CD4-positive, alpha-beta T cell (primary cell): ENCODE results near the gene NASP. TPM values are rescaled to one million over a fixed set of nuclear protein-coding genes. Genes with fewer than 3 reads are reported as not detected.

Source experiments
- ATAC-seq: fragments of 200-7000 bp; cut with Tn5 transposase; one replicate; pipeline ENCODE4 v1.10.0; 2022; ENCODE audit warnings: mild to moderate bottlenecking; ENCODE audit not compliant: poor library complexity
- CTCF ChIA-PET: fragments of 350-600 bp; sonication (Branson Sonifier 250); formaldehyde crosslinking; loops from one replicate; lab custom pipeline; 2021; ENCODE audit warnings: antibody characterized with exemption, inconsistent platforms; lab: Charles Lee
- POLR2A ChIA-PET: fragments of 350-600 bp; sonication (Branson Sonifier 250); formaldehyde crosslinking; loops from one replicate; lab custom pipeline; 2021; ENCODE audit warnings: antibody characterized with exemption, inconsistent platforms; lab: Charles Lee
- DNase-seq, 14 experiments: peaks; one replicate each; pipeline ENCODE4 v3.0.0-alpha.2; 2013 to 2020; ENCODE audit warnings: mixed read lengths in 2 of 14
- H3K27ac ChIP-seq, 2 donors: one replicate each; pipeline versions ENCODE4 v1.5.1 to v1.7.0; 2013; ENCODE audit warnings: low read length in 2 of 2, low read depth in 1 of 2, mild to moderate bottlenecking in 1 of 2
- H3K27me3 ChIP-seq, 2 experiments: 1 replicate in 1 of 2; 2 replicates in 1 of 2; pipeline versions ENCODE4 v1.6.1 to v1.7.0; 2013; ENCODE audit warnings: low read length in 2 of 2, control low read depth in 1 of 2, mild to moderate bottlenecking in 1 of 2, moderate library complexity in 1 of 2; ENCODE audit not compliant: insufficient read depth in 2 of 2, control insufficient read depth in 1 of 2
- H3K36me3 ChIP-seq: one replicate; pipeline ENCODE4 v1.6.1; 2013; ENCODE audit warnings: low read length, control low read depth; ENCODE audit not compliant: insufficient read depth
- H3K4me1 ChIP-seq: one replicate; pipeline ENCODE4 v1.6.1; 2013; ENCODE audit warnings: low read length, control low read depth; ENCODE audit not compliant: insufficient read depth
- H3K4me3 ChIP-seq: one replicate; pipeline ENCODE4 v1.5.1; 2013; ENCODE audit warnings: mild to moderate bottlenecking, low read length, moderate library complexity
- H3K9me3 ChIP-seq, 2 experiments: 1 replicate in 1 of 2; 2 replicates in 1 of 2; pipeline versions ENCODE4 v1.6.1 to v1.7.0; 2013; ENCODE audit warnings: low read length in 2 of 2, mild to moderate bottlenecking in 2 of 2, control low read depth in 1 of 2, moderate library complexity in 1 of 2; ENCODE audit not compliant: control insufficient read depth in 1 of 2, insufficient read depth in 1 of 2
- H3K27ac Mint-ChIP-seq: one replicate; pipeline ENCODE4 v1.8.0; 2020; ENCODE audit warnings: mixed read lengths
- H3K27me3 Mint-ChIP-seq: one replicate; pipeline ENCODE4 v1.8.0; 2021; ENCODE audit warnings: mixed read lengths
- H3K36me3 Mint-ChIP-seq: one replicate; pipeline ENCODE4 v1.8.0; 2021; ENCODE audit warnings: low read depth, mixed read lengths
- H3K4me1 Mint-ChIP-seq: one replicate; pipeline ENCODE4 v1.8.0; 2021; ENCODE audit warnings: low read depth, mixed read lengths
- H3K4me3 Mint-ChIP-seq: one replicate; pipeline ENCODE4 v1.8.0; 2020; ENCODE audit warnings: mild to moderate bottlenecking, mixed read lengths
- H3K9me3 Mint-ChIP-seq: one replicate; pipeline ENCODE4 v1.8.0; 2020; ENCODE audit warnings: mixed read lengths
- intact Hi-C, 2 experiments: fragments of 100-400 bp; cut with DNase I in 1 of 2; cut with micrococcal nuclease in 1 of 2; formaldehyde crosslinking; loops; one replicate each; pipeline versions ENCODE4 v1.15.1 to v1.9.0; 2023 to 2025; cut with DNase I, micrococcal nuclease
- total RNA-seq, 174 experiments: library from RNA in 2 of 174; stranded (reverse) in 2 of 174; gene quantifications; one replicate each; pipeline ENCODE4 v1.2.3 and lab custom pipeline; 2021 to 2026
- TF ChIP-seq, protein P1 (sequence below): fragments of 200-600 bp; IDR thresholded peaks from one replicate; pipeline ENCODE4 v1.8.0; 2022; ENCODE audit warnings: antibody characterized with exemption, mild to moderate bottlenecking

Gene NASP
- total RNA-seq, 2 experiments from 2014 or later = 110 to 112 TPM

DNA sequence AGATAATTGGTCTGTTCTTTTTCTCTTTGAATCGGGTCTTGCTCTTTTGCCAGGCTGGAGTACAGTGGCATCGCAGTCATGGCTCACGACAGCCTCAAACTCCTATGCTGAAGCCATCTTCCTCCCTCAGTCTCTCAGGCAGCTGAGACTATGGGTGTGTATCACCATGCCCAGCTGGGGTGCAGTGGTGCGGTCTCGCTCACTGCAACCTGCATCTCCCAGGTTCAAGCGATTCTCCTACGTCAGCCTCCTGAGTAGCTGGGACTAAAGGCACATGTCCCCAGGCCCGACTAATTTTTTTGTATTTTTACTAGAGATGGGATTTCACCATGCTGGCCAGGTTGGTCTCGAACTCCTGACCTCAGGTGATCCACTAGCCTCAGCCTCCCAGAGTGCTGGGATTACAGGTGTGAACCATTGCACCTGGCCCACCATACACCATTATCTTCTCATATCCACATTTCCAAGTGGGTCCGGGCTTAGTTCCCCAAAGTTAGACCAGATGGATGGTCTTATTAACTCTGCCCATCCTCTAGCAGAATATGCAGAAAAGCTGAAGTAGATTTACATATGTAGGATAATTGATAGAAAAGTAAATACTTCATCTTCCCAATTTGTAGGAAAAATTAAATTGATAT is 26.9 kb downstream of the NASP start:
- CTCF ChIA-PET = interaction anchor here (1.3 kb wide), 1 partner anchor 24 kb away, joined by 3 read pairs; no protein-coding TSS in a partner anchor
- Mint-ChIP-seq H3K36me3 (peaks cover 84% of the 10 kb centered on the region), H3K9me3 (no peaks in the 10 kb centered on the region), H3K27me3 (no peaks in the 10 kb centered on the region), H3K4me3 (no peak overlapping the region), H3K27ac (peak overlapping the region; percentile 24), H3K4me1 (peaks cover 30% of the 10 kb centered on the region)
- no peaks in the 10 kb centered on the region for H3K27me3 ChIP-seq
- POLR2A ChIA-PET = no interaction called here
- H3K36me3 ChIP-seq = peaks cover 89% of the 10 kb centered on the region
- peaks cover 3% of the 10 kb centered on the region for H3K4me1 ChIP-seq
- intact Hi-C loops = no loop called here
- no peak overlapping the region for H3K27ac ChIP-seq
- H3K9me3 ChIP-seq = no peaks in the 10 kb centered on the region
- TF ChIP-seq, protein P1, sequence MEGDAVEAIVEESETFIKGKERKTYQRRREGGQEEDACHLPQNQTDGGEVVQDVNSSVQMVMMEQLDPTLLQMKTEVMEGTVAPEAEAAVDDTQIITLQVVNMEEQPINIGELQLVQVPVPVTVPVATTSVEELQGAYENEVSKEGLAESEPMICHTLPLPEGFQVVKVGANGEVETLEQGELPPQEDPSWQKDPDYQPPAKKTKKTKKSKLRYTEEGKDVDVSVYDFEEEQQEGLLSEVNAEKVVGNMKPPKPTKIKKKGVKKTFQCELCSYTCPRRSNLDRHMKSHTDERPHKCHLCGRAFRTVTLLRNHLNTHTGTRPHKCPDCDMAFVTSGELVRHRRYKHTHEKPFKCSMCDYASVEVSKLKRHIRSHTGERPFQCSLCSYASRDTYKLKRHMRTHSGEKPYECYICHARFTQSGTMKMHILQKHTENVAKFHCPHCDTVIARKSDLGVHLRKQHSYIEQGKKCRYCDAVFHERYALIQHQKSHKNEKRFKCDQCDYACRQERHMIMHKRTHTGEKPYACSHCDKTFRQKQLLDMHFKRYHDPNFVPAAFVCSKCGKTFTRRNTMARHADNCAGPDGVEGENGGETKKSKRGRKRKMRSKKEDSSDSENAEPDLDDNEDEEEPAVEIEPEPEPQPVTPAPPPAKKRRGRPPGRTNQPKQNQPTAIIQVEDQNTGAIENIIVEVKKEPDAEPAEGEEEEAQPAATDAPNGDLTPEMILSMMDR = no peak
- H3K4me3 ChIP-seq = no peak overlapping the region
- ATAC-seq (no peak), DNase-seq (no peak)

DNA sequence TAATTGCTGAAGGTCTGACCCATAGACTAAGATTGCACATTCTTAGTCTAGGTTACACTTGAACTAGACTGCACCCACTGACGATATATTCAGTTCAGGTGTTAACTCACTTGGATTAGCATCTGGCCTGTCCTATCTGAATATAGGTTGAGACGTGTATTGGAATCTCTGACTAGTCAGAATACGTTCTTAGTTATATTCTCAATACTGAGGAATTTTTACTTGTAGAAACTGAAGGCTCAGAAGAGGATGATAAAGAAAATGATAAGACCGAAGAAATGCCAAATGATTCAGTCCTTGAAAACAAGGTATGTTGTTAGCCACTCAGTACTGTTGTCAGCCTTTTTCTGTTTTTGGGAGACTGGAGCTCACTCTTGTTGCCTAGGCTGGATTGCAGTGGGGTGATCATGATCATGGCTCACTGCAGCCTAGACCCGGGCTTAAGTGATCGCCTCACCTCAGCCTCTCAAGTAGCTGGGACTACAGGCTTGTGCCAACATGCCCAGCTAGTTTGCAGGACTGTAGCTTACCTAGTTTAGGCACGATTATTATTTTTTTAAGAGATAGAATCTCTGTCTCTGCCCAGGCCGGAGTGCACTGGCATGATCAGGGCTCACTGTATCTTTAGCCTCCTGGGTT is 29.2 kb downstream of the NASP start:
- intact Hi-C loops = no loop called here
- DNase-seq = no peak
- Mint-ChIP-seq H3K9me3 (no peaks in the 10 kb centered on the region), H3K27me3 (no peaks in the 10 kb centered on the region), H3K4me3 (no peak overlapping the region), H3K27ac (no peak overlapping the region), H3K36me3 (peaks cover 85% of the 10 kb centered on the region), H3K4me1 (peaks cover 16% of the 10 kb centered on the region)
- TF ChIP-seq, protein P1 = no peak
- ChIA-PET CTCF (no interaction called here), POLR2A (no interaction called here)
- Histone ChIP-seq H3K4me3 (no peak overlapping the region), H3K4me1 (no peaks in the 10 kb centered on the region), H3K27me3 (no peaks in the 10 kb centered on the region), H3K36me3 (peaks cover 87% of the 10 kb centered on the region), H3K27ac (no peak overlapping the region), H3K9me3 (no peaks in the 10 kb centered on the region)
- ATAC-seq = no peak

DNA sequence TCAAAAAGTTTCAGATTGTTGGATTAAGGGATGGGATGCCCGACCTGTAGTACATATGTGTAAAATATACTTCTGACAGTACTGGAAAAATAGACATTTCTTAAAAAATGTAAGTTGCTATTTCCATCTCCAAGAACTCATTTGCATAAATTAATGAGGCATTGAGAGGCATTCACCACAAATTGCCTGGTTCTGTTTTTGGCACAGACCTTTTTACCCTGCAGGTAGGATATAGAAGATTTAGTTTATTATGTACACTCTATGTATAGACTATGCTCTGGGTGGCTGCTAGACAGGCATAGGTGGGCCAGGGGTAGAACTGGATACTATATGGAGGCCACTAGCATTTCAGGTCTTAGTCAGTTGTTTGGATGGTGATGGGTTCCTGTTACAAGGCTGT is 32.0 kb downstream of the NASP start:
- Mint-ChIP-seq H3K9me3 (no peaks in the 10 kb centered on the region), H3K4me3 (no peak overlapping the region), H3K4me1 (peaks cover 12% of the 10 kb centered on the region), H3K27me3 (no peaks in the 10 kb centered on the region), H3K27ac (no peak overlapping the region), H3K36me3 (peaks cover 85% of the 10 kb centered on the region)
- Histone ChIP-seq H3K4me3 (no peak overlapping the region), H3K36me3 (peaks cover 75% of the 10 kb centered on the region), H3K9me3 (no peaks in the 10 kb centered on the region), H3K4me1 (peaks cover 2% of the 10 kb centered on the region), H3K27me3 (no peaks in the 10 kb centered on the region), H3K27ac (no peak overlapping the region)
- intact Hi-C loops = no loop called here
- ATAC-seq (no peak), DNase-seq (no peak)
- ChIA-PET CTCF (no interaction called here), POLR2A (no interaction called here)
- TF ChIP-seq, protein P1 = no peak
